IPS-15b (cell line): ENCODE data around the gene ADGRE1.

Experiments used
- H3K27me3 ChIP-seq: one replicate; pipeline ENCODE4 v1.6.1; 2013; ENCODE audit warnings: low read length; ENCODE audit not compliant: control insufficient read depth, insufficient read depth
- H3K36me3 ChIP-seq: one replicate; pipeline ENCODE4 v1.6.1; 2013; ENCODE audit warnings: low read length; ENCODE audit not compliant: control insufficient read depth, insufficient read depth
- H3K4me1 ChIP-seq: one replicate; pipeline ENCODE4 v1.6.1; 2013; ENCODE audit warnings: mild to moderate bottlenecking, low read length; ENCODE audit not compliant: control insufficient read depth, insufficient read depth
- H3K4me3 ChIP-seq: one replicate; pipeline ENCODE4 v1.5.1; 2013; ENCODE audit warnings: low read depth, low read length
- H3K9ac ChIP-seq: one replicate; pipeline ENCODE4 v1.6.1; 2013; ENCODE audit warnings: low read depth, mild to moderate bottlenecking, low read length
- H3K9me3 ChIP-seq: one replicate; pipeline ENCODE4 v1.6.1; 2013; ENCODE audit warnings: mild to moderate bottlenecking, low read length; ENCODE audit not compliant: control insufficient read depth, insufficient read depth

ADGRE1 gene

DNA sequence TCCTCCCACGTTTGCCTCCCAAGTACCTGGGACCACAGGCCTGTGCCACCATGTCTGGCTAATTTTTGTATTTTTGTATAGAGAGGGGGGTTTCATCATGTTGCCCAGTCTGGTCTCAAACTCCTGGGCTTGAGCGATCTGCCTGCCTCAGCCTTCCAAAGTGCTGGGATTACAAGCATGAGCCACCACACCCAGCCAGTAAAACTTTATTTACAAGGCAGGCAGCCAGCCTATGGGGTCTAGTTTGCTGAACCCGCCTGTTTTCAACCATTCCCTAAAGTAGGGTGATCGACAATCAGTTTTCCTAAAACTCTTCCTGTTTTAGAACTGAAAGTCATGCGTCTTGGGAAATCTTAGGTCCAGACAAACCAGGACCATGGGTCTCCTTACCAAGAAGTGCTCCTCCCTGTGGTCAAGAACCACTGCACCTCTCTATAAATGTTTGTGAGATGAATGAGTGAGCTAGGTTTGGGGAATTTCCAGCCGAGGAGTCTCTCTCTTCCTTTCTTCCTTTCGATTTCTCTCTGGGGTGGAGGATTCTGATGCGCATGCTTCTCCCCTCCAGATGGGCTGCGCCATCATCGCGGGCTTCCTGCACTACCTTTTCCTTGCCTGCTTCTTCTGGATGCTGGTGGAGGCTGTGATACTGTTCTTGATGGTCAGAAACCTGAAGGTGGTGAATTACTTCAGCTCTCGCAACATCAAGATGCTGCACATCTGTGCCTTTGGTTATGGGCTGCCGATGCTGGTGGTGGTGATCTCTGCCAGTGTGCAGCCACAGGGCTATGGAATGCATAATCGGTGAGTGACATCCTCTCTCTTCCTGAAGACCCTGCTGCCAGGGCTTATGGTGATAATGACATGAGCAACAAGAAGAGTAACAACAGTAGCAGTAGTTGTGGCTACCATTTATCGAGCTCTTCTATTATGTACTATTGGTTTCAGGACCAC lies 38.7 kb downstream of the ADGRE1 start:
- Histone ChIP-seq H3K36me3 (no peaks in the 10 kb centered on the region), H3K9me3 (peaks cover 8% of the 10 kb centered on the region), H3K4me3 (no peak overlapping the region), H3K4me1 (no peaks in the 10 kb centered on the region), H3K9ac (no peak overlapping the region), H3K27me3 (no peaks in the 10 kb centered on the region)

DNA sequence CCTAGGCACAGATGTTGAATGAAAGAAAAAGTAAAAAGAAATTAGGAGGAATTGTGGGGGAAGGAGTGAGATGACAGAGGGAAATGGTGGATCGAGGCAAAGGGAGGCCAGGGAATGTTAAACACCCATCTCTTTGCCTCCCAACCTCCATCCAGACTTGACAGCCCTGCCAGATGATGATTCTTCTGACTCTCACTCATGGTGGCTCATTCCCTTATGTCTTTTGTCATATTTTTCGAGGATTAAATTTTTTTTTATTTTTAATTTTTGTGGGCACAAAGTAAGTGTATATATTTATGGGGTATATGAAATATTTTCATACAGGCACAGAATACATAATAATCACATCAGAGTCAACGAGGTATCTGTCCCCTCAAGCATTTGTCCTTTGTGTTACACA lies 42.8 kb downstream of the ADGRE1 start:
- no peak overlapping the region for H3K9ac ChIP-seq
- H3K4me3 ChIP-seq, result no peak overlapping the region
- no peaks in the 10 kb centered on the region for H3K4me1 ChIP-seq
- no peaks in the 10 kb centered on the region for H3K36me3 ChIP-seq
- no peaks in the 10 kb centered on the region for H3K27me3 ChIP-seq
- no peaks in the 10 kb centered on the region for H3K9me3 ChIP-seq

DNA sequence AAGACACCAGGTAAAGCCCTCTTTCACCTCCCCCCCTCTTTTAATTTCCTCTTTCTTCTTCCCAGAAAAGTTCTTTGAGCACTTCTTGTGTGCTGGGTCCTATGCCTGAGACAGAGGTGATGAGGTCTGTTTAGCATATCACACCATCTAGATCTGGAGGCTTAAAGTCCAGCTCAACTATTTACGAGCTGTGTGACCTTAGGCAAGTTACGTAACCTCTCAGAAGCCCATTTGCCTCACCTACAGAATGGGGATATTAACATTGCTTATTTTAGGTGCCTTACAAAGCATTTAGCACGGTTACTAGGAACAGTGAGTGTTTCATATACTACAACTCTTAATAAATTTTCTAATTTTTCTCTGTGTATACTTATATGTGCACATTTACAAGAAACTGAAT lies 47.7 kb downstream of the ADGRE1 start:
- H3K27me3 ChIP-seq, result no peaks in the 10 kb centered on the region
- H3K36me3 ChIP-seq, result no peaks in the 10 kb centered on the region
- no peaks in the 10 kb centered on the region for H3K9me3 ChIP-seq

GRCh38 chr19:6935618-6936017 lies 48.2 kb downstream of the ADGRE1 start:
- Histone ChIP-seq H3K4me3 (no peak overlapping the region), H3K4me1 (no peaks in the 10 kb centered on the region), H3K36me3 (no peaks in the 10 kb centered on the region), H3K27me3 (no peaks in the 10 kb centered on the region), H3K9ac (no peak overlapping the region), H3K9me3 (peaks cover 3% of the 10 kb centered on the region)

More for the DNA sequence above, 47.7 kb downstream of the ADGRE1 start:
- Histone ChIP-seq H3K4me1 (no peaks in the 10 kb centered on the region), H3K9ac (no peak overlapping the region), H3K4me3 (no peak overlapping the region)

GRCh38 chr19:6945733-6946132 lies 58.4 kb downstream of the ADGRE1 start:
- Histone ChIP-seq H3K36me3 (no peaks in the 10 kb centered on the region), H3K9me3 (peaks cover 5% of the 10 kb centered on the region), H3K4me3 (no peak overlapping the region), H3K27me3 (no peaks in the 10 kb centered on the region), H3K9ac (no peak overlapping the region), H3K4me1 (no peaks in the 10 kb centered on the region)

DNA sequence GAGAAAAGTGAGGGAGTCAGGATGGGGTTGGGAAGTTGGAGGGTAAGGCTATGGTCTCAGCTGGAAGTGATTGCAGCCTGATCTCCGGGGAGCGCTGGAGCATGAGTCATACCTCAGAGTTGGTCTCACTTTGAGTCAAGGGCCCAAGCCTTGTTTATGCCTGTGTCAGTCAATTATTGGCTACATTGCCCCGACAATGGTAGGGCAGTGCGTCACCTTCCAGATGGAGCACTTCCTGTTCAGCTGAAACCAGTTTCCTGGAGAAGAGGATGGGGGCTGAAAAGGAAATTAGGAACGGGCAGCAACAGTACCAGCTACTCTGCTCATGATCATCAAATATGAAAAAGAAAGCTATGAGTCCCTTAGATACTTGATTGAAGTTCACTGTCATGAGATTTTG lies 60.4 kb downstream of the ADGRE1 start:
- no peak overlapping the region for H3K4me3 ChIP-seq
- H3K27me3 ChIP-seq, result no peaks in the 10 kb centered on the region
- no peaks in the 10 kb centered on the region for H3K4me1 ChIP-seq
- no peak overlapping the region for H3K9ac ChIP-seq
- H3K9me3 ChIP-seq, result no peaks in the 10 kb centered on the region
- no peaks in the 10 kb centered on the region for H3K36me3 ChIP-seq

GRCh38 chr19:6948884-6949283 lies 61.5 kb downstream of the ADGRE1 start:
- no peak overlapping the region for H3K9ac ChIP-seq
- H3K9me3 ChIP-seq, result no peaks in the 10 kb centered on the region
- no peaks in the 10 kb centered on the region for H3K27me3 ChIP-seq
- no peaks in the 10 kb centered on the region for H3K36me3 ChIP-seq
- no peak overlapping the region for H3K4me3 ChIP-seq
- no peaks in the 10 kb centered on the region for H3K4me1 ChIP-seq

- H3K4me3 ChIP-seq, result no peak overlapping the region
- no peaks in the 10 kb centered on the region for H3K27me3 ChIP-seq
- no peaks in the 10 kb centered on the region for H3K4me1 ChIP-seq
- H3K36me3 ChIP-seq, result no peaks in the 10 kb centered on the region
- H3K9me3 ChIP-seq, result no peaks in the 10 kb centered on the region
- no peak overlapping the region for H3K9ac ChIP-seq
Observed at GRCh38 chr19:6952956-6953355, 65.6 kb downstream of the ADGRE1 start.

DNA sequence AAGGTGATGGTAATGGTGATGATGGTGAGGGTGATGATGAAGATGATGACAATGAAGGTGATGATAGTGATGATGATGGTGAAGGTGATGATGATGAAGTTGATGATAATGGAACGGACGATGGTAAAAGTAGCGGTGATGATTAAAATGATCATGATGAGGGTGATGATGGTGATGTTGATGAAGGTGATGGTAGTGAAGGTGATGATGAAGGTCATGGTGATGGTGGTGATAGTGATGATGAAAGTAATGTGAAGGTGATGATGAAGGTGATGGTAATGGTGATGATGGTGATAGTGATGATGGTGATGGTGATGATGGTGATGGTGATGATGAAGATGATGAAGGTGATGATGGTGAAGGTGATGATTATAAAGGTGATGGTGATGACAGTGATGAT lies 67.7 kb downstream of the ADGRE1 start:
- no peak overlapping the region for H3K4me3 ChIP-seq
- H3K9me3 ChIP-seq, result peaks cover 4% of the 10 kb centered on the region
- H3K4me1 ChIP-seq, result no peaks in the 10 kb centered on the region
- no peak overlapping the region for H3K9ac ChIP-seq
- no peaks in the 10 kb centered on the region for H3K27me3 ChIP-seq
- no peaks in the 10 kb centered on the region for H3K36me3 ChIP-seq

DNA sequence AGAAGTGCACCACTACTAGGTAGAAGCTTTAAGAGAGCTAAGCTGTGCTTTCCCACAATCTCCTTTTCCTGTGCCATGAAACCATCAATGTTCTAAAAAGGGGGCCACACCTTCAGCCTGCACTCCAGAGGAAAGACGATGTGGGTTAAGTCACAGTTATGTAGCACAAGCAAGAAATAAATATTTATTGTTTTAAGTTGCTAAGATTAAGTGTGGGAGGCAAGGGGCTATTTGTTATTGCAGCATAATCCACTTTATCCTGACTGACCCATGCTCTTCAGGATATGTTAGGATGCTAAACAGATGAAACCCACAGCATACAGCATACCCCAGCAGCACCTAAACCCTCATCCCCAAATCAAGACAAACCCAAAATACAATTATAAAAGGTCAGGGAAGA lies 69.2 kb downstream of the ADGRE1 start:
- no peak overlapping the region for H3K9ac ChIP-seq
- H3K4me3 ChIP-seq, result no peak overlapping the region
- peaks cover 7% of the 10 kb centered on the region for H3K9me3 ChIP-seq
- no peaks in the 10 kb centered on the region for H3K36me3 ChIP-seq
- H3K27me3 ChIP-seq, result no peaks in the 10 kb centered on the region
- no peaks in the 10 kb centered on the region for H3K4me1 ChIP-seq

- H3K9ac ChIP-seq, result no peak overlapping the region
- peaks cover 12% of the 10 kb centered on the region for H3K9me3 ChIP-seq
Observed at GRCh38 chr19:6958791-6959190, 71.4 kb downstream of the ADGRE1 start.

GRCh38 chr19:6963244-6963852 lies 76.0 kb downstream of the ADGRE1 start:
- no peaks in the 10 kb centered on the region for H3K27me3 ChIP-seq
- no peak overlapping the region for H3K9ac ChIP-seq
- H3K4me1 ChIP-seq, result no peaks in the 10 kb centered on the region
- H3K9me3 ChIP-seq, result peaks cover 12% of the 10 kb centered on the region
- no peaks in the 10 kb centered on the region for H3K36me3 ChIP-seq
- H3K4me3 ChIP-seq, result no peak overlapping the region

More at GRCh38 chr19:6958791-6959190, 71.4 kb downstream of the ADGRE1 start:
- H3K36me3 ChIP-seq, result no peaks in the 10 kb centered on the region
- H3K27me3 ChIP-seq, result no peaks in the 10 kb centered on the region
- no peaks in the 10 kb centered on the region for H3K4me1 ChIP-seq
- H3K4me3 ChIP-seq, result no peak overlapping the region
